ENCODE results near the gene HLA-DMA. TPM values are rescaled to one million over a fixed set of nuclear protein-coding genes. Genes with fewer than 3 reads are reported as not detected.

HLA-DMA gene
- total and polyA plus RNA-seq, 9 of the 15 experiments (the other 6 are each of a cell fraction or from before 2014, with no cell fraction given), result 0.13 to 0.83 (median 0.51) TPM

- TF ChIP-seq RBM14 (IDR thresholded peaks at IDR 0.05; ENCODE audit: borderline replicate concordance, insufficient read depth, low read depth, low read length), result no peak
- TF ChIP-seq FOXO4 (CRISPR knock-in tag; IDR thresholded peaks at IDR 0.05), result no peak
- TF ChIP-seq RBM22 (IDR thresholded peaks at IDR 0.05; ENCODE audit: low read depth, low read length, poor library complexity, severe bottlenecking), result no peak
- TF ChIP-seq ZNF766 (CRISPR knock-in tag; conservative IDR thresholded peaks at IDR 0.05), result no peak
- no peak for TF ChIP-seq MYNN (IDR thresholded peaks at IDR 0.05)
- TF ChIP-seq MYNN (CRISPR knock-in tag; IDR thresholded peaks at IDR 0.05), result no peak
- no peak for TF ChIP-seq AFF4 (CRISPR knock-in tag; IDR thresholded peaks at IDR 0.05)
- TF ChIP-seq GTF2B (IDR thresholded peaks at IDR 0.05; ENCODE audit: extremely low read depth, insufficient read length), result no peak
- TF ChIP-seq FUS (optimal IDR thresholded peaks at IDR 0.05; ENCODE audit: low read depth, low read length), result no peak
- no peak for TF ChIP-seq RBM17 (IDR thresholded peaks at IDR 0.05; ENCODE audit: borderline replicate concordance, low read depth, low read length)
- TF ChIP-seq PRPF4 (IDR thresholded peaks at IDR 0.05; ENCODE audit: insufficient read depth, low read depth, low read length, poor library complexity, severe bottlenecking), result no peak
- no peak for TF ChIP-seq PRMT5 (CRISPR knock-in tag; IDR thresholded peaks at IDR 0.05)
- TF ChIP-seq ZKSCAN8 (CRISPR knock-in tag; IDR thresholded peaks at IDR 0.05), result no peak
- TF ChIP-seq STAT5A (IDR thresholded peaks at IDR 0.05; ENCODE audit: borderline replicate concordance, low read length), result peak; percentile 13; the same call in 1 of the 2 replicates
- TF ChIP-seq ELF1 (tag; IDR thresholded peaks at IDR 0.05), result no peak
- no peak for TF ChIP-seq ZFPM2 (CRISPR knock-in tag; IDR thresholded peaks at IDR 0.05)
- no peak for TF ChIP-seq NR3C1 (CRISPR knock-in tag; IDR thresholded peaks at IDR 0.05)
- no peak for TF ChIP-seq PHF20 (IDR thresholded peaks at IDR 0.05; ENCODE audit: partially characterized antibody)
- TF ChIP-seq ZNF699 (CRISPR knock-in tag; IDR thresholded peaks at IDR 0.05; ENCODE audit: insufficient replicate concordance), result no peak
- TF ChIP-seq ZKSCAN3 (CRISPR knock-in tag; IDR thresholded peaks at IDR 0.05), result no peak
- TF ChIP-seq ARID1B (IDR thresholded peaks at IDR 0.05), result no peak
Measured at GRCh38 chr6:32971242-32971580, 18.3 kb upstream of the HLA-DMA start (continued).

Data from K562 (cell line).